Cardiac muscle cell (in vitro differentiated cells and primary cell): ENCODE measurements around the gene CADM1. TPM values are rescaled to one million over a fixed set of nuclear protein-coding genes. Genes with fewer than 3 reads are reported as not detected.
A peak's percentile ranks its signal among the peaks of the same experiment; 100 is the strongest.

ENCODE experiments used
- DNase-seq, 2 donors: peaks; one replicate each; pipeline versions ENCODE4 v3.0.0 to v3.0.0-alpha.2; 2010 to 2017; ENCODE audit warnings: low read depth in 1 of 2, low spot score in 1 of 2
- H3K27ac ChIP-seq: fragments of 200-600 bp; sonication (generic); 2 replicates; pipeline ENCODE4 v1.5.1; 2016
- H3K27me3 ChIP-seq: fragments of 200-600 bp; sonication (generic); 2 replicates; pipeline ENCODE4 v1.6.0; 2016; ENCODE audit warnings: control low read depth
- H3K36me3 ChIP-seq: fragments of 200-600 bp; sonication (generic); 2 replicates; pipeline ENCODE4 v1.5.1; 2016; ENCODE audit warnings: control low read depth
- H3K4me1 ChIP-seq: fragments of 200-600 bp; sonication (generic); 2 replicates; pipeline ENCODE4 v1.8.1; 2017; ENCODE audit warnings: low read depth, mild to moderate bottlenecking, mixed run types
- H3K4me3 ChIP-seq: fragments of 200-600 bp; sonication (generic); 2 replicates; pipeline ENCODE4 v1.5.1; 2016; ENCODE audit warnings: mild to moderate bottlenecking
- H3K9me3 ChIP-seq: fragments of 200-600 bp; sonication (generic); 2 replicates; pipeline ENCODE4 v1.5.1; 2017; ENCODE audit warnings: low read depth, mild to moderate bottlenecking, control low read depth
- polyA plus RNA-seq: library from polyadenylated mRNA; unstranded; fragments of >200 nt; fragmentation: Nextera tagmentation; extraction: Ambion mirVana; gene quantifications from 2 replicates; pipeline ENCODE4 v1.2.1, GENCODE V29; 2016
- total RNA-seq: library from RNA; depleted of rRNA; stranded (reverse); fragments of >200 nt; gene quantifications from 2 replicates; pipeline ENCODE4 v1.2.3, GENCODE V29; 2016
- TF ChIP-seq, protein P1 (sequence below): IDR thresholded peaks from 2 replicates; pipeline ENCODE4 v1.5.1; 2012; ENCODE audit warnings: low read depth, mild to moderate bottlenecking, low read length

Gene CADM1
- total and polyA plus RNA-seq, 2 experiments from 2014 or later: 113 to 149 TPM

DNA sequence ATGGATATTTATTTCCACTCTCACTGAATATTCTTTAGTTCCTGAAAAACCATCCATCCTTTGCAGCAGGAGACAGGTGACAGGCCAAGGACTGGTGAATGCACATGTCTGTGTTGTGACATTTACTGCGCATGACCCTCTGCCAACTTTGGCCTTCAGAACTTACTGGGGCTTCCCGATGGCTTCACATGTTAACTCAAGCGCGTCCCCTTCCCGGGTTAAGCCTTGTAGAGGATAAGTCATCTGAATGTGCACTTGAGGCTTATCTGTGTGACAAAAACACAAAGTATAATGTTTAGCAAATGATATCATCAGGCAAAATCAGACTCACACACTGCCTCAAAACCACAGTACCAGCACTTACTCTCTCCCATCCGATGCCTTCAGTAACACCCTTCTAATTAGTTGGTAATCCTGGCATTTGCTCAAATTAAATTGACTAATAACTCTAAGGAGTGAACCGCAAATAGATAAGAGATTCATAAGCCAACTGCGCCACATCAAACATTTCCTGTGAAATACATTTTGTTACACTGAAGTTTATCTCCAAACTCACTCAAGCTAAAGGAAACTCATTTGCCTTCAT, 286.4 kb downstream of the CADM1 start:
- Histone ChIP-seq H3K36me3 (peaks cover 5% of the 10 kb centered on the region), H3K27me3 (no peaks in the 10 kb centered on the region), H3K4me3 (no peak overlapping the region), H3K4me1 (peaks cover 38% of the 10 kb centered on the region), H3K9me3 (no peaks in the 10 kb centered on the region), H3K27ac (no peak overlapping the region)
- DNase-seq: no peak
- TF ChIP-seq, protein P1, sequence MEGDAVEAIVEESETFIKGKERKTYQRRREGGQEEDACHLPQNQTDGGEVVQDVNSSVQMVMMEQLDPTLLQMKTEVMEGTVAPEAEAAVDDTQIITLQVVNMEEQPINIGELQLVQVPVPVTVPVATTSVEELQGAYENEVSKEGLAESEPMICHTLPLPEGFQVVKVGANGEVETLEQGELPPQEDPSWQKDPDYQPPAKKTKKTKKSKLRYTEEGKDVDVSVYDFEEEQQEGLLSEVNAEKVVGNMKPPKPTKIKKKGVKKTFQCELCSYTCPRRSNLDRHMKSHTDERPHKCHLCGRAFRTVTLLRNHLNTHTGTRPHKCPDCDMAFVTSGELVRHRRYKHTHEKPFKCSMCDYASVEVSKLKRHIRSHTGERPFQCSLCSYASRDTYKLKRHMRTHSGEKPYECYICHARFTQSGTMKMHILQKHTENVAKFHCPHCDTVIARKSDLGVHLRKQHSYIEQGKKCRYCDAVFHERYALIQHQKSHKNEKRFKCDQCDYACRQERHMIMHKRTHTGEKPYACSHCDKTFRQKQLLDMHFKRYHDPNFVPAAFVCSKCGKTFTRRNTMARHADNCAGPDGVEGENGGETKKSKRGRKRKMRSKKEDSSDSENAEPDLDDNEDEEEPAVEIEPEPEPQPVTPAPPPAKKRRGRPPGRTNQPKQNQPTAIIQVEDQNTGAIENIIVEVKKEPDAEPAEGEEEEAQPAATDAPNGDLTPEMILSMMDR: no peak

DNA sequence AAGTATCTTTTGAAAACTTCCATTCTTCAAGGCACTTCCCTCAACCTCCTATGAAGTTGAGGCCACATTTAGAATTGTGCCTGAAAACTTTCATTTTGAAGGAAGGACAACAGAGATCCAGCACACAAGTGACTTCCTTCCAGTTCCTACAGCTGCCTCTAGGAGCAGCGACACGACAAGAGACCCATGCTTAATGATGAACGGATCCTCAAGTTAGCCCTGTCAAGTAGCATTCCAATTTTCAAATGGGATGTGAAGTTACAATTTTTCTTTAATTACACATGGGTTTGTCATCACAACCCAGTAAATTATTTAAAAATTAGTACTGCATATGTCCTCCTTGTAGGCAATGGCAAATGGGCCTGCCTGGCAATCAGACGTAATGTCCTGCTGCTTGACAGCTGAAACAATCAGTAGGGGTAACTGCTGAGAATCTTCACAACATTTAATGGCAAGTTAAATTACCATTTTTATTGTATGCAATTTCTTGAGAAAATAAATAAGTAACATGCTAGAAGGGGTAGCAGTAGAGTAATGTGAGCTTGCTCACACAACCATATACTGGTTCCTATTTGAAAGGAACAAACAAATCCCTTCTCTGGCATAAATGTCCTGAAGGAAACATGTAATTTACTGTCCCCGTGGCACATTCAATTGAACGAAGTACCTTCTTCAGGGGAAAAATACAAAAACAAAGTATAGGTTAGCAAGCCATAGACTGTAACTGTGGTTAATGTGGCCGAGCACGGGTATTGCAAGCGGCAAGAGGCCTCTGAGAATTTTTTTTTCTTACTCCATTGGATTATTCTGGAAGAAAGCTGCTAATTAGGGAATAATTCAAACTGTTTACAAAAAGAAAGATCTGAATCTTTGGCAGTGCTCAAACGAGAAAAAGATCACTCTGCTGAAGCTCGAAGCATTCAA, 288.3 kb downstream of the CADM1 start:
- Histone ChIP-seq H3K36me3 (peaks cover 5% of the 10 kb centered on the region), H3K4me1 (peaks cover 38% of the 10 kb centered on the region), H3K9me3 (no peaks in the 10 kb centered on the region), H3K4me3 (no peak overlapping the region), H3K27ac (no peak overlapping the region), H3K27me3 (no peaks in the 10 kb centered on the region)
- TF ChIP-seq, protein P1: no peak
- no peak for DNase-seq

DNA sequence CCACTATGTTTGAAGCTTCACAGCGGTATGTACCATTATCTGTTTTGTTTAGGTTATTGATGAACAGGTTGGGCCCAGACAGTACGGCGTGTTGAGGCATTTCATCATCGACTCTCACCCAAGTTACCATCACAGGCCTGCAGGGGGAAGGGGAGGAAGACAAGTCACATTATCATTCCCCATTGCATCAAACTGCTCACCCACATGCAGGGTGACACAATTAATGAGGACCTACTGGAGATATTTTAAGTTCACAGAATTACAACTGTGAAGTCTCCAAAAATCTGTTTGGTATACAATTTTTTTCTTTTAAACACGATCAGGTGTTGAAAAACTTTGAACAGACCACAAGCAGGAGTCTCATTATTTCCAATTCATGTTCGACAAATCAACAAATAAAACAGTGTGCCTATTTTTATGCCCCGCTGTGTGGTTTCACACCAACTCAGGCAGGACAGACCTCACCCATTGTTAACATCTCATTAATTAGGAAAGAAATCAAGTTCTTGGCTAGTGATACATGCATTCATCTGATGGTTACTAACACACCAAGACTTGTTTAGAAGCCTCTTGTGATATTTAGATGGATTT, 289.5 kb downstream of the CADM1 start:
- TF ChIP-seq, protein P1: no peak
- Histone ChIP-seq H3K27me3 (no peaks in the 10 kb centered on the region), H3K36me3 (peaks cover 5% of the 10 kb centered on the region), H3K9me3 (no peaks in the 10 kb centered on the region), H3K27ac (no peak overlapping the region), H3K4me3 (no peak overlapping the region), H3K4me1 (peaks cover 42% of the 10 kb centered on the region)
- DNase-seq: no peak

DNA sequence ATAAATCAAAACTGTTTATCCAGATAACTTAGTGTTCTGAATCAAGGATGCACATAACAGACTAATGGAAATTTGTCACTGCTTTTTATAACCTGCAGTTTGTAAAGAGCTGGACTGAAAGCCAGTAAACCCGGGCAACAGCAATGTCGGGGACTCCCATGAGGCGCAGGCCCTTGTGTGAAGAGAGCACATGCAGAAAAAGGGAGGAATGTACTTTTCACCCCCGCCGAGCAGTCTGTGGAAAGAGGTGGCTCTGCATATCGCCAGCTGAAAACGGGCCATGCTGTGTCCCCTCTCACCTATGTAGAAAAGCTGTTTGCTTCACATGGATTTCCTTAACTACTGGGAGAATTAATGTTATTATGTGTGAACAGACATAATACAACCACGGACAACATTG, 291.2 kb downstream of the CADM1 start:
- H3K27ac ChIP-seq: no peak overlapping the region
- DNase-seq: no peak
- H3K36me3 ChIP-seq: peaks cover 5% of the 10 kb centered on the region
- no peaks in the 10 kb centered on the region for H3K9me3 ChIP-seq
- no peaks in the 10 kb centered on the region for H3K27me3 ChIP-seq
- TF ChIP-seq, protein P1: no peak
- H3K4me1 ChIP-seq: peaks cover 44% of the 10 kb centered on the region
- H3K4me3 ChIP-seq: no peak overlapping the region

DNA sequence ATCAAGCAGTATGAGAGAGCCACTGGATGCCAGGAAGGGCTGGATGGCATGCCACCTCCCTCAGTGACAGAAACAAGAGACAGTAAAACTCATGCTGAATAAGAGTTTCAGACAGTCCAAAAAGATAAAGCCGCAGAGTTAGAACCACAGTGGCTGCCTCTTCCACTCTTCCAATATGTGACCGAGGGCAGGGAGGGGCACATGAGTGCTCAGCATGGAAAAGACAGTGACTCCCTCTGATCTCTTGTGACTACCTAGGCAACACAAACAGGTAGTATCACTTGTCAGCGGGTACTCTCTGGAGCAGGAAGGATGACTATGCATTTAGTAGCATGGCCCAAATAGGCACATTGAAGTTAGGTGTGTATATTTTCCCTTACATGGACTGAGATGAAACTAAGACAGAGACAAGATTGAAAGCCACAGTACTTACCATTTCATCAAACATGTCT, 295.4 kb downstream of the CADM1 start:
- H3K27me3 ChIP-seq: no peaks in the 10 kb centered on the region
- peak overlapping the region; percentile 50 for H3K27ac ChIP-seq
- peaks cover 49% of the 10 kb centered on the region for H3K4me1 ChIP-seq
- no peaks in the 10 kb centered on the region for H3K9me3 ChIP-seq
- TF ChIP-seq, protein P1: no peak
- no peak for DNase-seq
- no peak overlapping the region for H3K4me3 ChIP-seq
- H3K36me3 ChIP-seq: peaks cover under 1% of the 10 kb centered on the region
